NT2/D1 (cell line): Measurements from ENCODE around the gene DMGDH.

Experiments used
- SUZ12 ChIP-seq: IDR thresholded peaks from 2 replicates; pipeline ENCODE4 v1.6.1; 2011; ENCODE audit not compliant: insufficient read length, insufficient read depth; ENCODE audit errors: extremely low read depth
- YY1 ChIP-seq: IDR thresholded peaks from 2 replicates; pipeline ENCODE4 v1.6.1; 2011; ENCODE audit not compliant: insufficient read length, insufficient read depth
- ZNF274 ChIP-seq: IDR thresholded peaks from 2 replicates; pipeline ENCODE4 v1.6.1; 2011; ENCODE audit warnings: mild to moderate bottlenecking, low read depth, low read length

GRCh38 chr5:79008362-79008761 is 61.1 kb downstream of the DMGDH start:
- TF ChIP-seq ZNF274 (no peak), YY1 (no peak), SUZ12 (no peak)
